ENCODE measurements around the gene STN1.

STN1 gene

DNA sequence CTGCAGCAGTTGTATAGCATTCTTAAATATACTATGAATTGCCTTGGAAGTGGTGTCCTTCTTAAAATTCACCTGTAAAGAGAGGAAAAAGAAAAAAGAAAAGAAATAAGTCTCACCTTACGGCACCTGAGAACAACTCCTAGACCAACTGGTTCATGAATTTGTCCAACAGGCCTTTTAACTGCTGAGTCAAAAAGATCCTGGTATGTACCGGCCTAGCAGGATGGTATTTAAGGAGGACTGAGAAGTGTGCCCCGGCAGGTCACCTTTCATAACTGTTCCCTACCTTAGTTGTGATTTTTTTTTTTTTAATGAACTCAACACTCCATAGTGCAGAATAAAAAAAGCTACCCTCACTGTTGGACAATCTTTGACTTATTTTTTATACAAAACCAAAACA lies 25.8 kb downstream of the STN1 start:
- no peak for DNase-seq

DNA sequence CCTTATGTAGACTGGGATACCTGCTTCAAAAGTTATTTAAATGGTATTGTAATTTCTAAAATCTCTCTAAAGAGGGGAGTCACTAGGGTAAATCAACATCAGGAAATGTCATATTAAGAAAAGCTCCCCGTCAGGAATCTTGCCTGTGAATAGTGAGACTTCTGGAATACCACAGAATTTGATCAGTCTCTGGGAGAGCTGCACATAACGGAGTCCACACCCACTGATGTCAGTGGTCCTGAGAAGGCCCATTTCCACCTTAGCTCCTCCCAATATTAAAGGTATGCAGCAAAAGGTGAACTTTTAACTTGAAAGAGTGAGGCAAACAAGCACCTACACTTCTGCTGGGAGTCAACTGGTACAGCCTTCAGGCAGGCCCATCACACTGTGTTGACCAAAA lies 27.3 kb downstream of the STN1 start:
- no peak for DNase-seq

DNA sequence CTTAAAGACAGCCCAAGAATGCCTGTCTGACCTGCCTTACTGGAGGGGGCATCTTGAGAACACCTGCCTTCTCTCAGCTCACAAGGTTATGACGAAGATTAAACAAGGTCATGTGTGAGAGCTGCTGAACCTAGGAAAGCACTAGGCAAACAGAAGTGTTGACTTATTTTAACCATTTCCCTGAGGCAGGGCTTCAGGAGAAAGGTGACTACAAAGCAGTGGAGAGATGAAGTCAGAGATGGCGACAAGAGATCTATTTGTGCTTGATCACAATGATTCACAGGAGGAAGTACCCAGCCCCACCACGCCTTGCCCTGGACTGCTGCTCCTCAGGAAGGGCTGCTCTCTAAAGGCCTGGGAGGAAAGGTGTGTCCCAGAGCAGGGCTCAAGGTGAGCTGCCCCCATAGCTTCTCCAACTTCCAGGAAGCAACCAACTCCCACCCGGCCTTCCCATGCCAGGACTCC lies 27.8 kb downstream of the STN1 start:
- DNase-seq: no peak

DNA sequence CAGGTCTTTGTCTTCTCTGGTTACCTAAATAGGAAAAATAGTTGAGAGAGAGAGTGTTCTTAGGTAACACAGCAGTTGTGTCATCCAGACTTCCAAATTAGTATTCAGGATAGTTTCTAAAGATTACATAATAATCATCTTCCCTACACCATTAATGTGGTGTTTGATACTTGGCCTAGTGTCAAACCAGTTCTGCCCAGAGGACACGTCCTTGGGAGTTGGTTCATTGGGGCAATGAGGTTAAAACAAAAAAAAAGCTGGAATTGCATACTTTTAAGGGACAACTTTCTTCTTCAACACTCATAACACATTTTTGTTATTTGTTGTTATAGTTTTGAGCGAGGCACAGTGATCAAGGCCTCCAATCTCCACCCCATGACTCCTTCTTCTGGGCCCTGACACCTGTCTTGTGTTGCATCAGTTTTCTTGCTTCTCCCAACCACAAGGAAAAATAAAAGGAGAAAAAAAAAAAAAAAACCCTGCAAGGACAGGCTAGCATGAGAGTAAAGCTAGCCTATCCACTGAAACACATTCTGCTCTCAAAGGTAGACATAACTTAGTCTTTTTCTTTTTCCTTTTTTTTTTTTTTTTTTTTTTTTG lies 28.8 kb downstream of the STN1 start:
- DNase-seq: no peak

DNA sequence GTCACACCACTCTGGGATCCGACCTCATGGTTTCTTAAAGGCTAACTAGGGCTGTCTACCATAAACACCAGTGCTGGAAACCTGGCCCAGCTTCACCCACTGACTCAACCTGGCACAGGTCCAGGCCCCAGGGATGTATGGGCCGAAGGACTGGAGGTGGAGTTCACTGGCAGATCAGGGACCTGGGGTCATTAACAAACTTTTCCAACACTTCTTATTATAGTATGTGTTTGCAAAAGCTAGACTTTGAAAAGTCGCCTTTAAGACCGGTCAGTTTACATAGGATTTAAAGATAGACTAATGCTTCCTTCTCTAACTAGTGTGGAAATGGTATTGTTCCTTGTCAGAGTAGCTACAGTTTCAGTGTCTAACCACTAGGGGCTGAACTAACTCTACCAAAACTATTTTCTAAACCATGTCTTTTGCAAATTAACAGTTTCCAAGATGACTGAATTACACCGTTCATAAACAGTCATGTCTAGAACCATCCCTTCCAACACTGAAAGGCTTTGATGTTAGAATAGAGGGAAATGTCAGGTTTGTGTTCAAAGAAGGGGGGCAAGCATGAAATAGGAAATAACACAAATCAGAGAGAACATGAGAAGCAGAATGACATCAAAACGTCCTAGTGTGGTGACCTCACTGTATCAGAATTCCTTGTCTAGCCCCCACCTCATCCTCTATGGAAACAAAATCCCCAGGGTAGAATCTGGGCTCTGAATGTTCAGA lies 29.7 kb downstream of the STN1 start:
- DNase-seq: peak; percentile 70 to 78

DNA sequence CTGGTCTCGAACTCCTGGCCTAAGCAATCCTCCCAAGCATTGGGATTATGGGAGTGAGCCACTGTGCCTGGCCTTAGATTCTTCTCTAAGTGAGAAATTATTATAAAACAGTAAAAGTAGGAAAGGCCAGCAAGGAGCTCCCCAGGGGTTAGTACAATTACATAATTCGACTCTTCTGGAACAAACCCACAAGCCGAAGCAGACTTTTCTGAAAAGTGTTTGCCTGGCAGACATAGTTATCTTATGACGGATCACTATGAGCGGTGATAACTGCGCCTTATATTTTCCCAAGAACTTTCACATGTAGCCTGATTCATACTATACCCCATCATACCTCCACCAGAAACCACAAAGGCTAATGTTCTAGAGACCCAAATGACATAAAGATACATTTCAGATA lies 32.4 kb downstream of the STN1 start:
- no peak for DNase-seq

DNA sequence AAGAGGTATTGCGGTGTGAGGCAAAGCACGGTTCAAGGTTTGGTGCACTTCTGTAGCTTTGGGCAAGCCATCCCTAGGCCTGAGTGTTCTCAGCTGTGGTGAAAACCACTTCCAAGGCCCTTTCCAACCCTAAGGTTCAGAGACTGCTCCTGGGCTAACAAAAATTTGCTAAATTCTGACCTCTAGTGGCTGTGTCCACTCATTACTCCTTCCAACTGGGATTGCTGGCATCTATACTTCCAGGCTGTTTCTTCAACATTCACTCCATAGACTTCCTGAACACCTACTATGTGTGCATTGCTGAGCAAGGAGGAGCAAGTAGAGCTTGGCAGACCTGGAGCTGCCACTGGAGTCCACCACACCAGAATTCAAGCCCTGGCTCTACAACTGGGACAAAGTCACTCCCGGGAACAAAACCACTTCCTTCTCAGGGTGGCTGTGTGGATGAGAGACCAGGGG lies 33.3 kb downstream of the STN1 start:
- DNase-seq: peak; percentile 26 to 64

DNA sequence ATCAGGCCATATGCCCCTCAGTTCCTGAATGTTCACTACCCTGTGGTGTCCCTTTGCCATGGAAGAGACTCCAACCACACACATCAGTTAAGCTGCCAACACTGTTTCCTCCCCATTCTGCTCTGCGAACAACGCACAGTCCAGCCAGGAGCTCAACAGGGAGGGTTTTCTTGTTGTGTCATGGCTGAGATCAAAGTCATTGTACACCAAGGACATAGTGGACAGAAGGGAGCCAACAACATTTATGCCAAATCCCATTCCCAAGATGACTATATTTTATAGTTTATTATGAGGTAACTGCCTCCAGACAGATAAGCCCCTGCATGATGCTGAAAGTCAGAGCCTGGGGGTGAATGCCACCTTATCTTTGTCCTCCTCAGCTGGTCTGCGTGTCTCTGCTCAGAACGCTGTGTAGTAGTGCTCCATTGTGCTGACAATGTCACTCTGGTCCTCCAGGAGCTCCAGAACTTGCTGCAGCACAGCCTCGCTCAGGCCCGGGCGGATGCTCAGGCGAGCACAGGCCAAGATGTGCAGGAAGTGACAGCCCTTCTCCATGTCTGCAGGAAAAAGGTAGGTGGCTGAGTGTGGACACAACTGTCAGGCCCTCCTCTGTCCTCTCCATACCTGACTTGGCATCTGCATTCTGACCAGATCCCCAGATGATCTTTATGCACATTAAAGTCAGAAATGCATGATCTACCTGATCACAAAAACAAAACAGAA lies 35.5 kb downstream of the STN1 start:
- no peak for DNase-seq

DNA sequence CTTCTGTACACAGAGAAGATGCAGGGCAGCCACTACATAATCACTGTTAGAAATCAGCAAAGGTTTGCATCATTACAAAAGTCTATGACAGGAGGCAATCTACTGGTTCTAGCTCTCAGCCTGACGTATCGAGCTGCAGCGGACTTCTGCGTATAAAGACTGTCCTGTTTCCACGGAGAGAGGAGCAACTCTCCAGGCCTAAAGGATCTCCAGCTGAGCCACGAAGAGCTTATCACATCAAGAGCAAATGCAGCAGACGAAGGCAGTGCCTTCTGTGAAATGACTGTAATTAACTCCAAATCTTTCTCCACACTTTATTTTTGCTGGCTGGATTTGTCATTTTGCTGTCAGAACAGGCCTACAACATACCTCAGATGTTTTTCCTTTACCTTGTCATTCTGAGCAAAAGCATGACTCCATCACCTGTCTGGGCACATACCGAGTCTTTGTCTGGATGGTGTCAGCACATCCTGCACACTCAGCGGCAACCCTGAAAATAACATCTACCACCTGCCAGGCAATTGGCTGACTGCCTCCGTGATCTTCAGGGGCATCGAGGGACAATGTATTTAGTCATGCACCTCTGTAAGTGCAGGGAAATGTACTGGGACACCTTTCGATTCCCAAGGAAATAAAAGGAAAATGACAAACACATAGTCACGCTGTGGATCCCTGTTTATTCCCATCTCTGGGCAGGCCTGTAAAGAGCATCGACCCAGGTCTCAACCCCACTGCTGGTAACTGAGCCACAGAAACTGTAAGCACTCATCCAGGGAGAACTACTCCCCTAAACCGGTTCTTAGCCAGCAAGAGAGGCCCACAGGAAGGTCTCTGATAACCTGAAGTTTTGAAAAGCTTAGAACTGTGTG lies 36.3 kb downstream of the STN1 start:
- no peak for DNase-seq

DNA sequence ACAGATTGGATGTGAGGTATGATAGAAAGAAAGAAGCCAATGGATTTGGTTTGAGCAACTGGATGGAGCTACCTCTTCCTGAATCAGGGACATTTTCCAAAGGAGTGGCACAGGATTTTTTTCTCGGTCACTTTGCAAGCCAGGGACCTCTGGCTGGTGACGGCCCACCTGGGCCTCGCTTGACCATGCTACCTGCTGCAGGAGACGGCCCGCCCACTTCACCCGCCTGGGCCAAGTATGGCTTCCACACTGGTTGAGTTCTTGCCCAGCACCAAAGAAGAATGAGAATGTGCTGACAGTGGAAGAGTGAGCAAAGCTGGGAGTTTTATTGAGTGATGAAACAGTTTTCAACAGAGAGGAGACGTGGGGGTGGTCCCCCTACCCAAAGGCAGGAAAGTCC lies 38.2 kb downstream of the STN1 start:
- no peak for DNase-seq

DNA sequence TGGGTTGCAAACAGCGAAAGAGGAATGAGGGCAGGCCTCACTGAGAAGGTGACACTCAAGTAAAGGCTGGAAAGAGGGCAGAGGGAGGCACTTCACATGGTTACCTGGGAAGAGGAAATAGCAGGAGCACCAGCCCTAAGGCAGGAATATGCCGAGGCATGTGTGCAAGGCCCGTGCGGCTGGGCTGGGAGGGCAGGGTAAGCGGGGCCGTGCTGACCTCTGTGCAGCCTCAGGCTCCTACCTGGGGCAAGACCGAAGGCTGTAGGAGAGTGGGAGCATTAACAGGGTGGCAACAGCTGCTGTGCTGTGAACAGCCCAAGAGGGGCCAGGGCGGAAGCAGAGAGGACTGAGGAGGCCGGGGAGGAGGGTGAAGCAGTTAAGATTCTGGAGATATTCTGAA lies 38.6 kb downstream of the STN1 start:
- DNase-seq: no peak

DNA sequence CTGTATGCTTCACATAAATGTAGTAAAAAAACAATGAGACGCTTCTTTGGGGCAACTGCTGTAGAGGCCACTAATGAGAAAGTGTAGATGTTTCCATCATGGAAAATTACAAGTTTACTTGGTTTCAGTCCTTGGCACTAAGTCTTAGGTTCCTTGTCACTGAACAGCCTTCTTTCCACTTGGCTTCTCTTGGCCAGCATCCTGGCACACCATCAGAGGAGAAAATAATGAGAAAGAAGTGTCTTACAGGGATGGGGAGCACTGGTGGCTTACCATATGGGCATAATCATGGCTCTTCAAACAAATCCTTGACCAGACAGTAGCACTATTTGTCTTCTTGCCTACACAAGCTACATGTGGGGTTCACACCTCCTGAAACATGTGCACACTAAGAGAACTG lies 40.1 kb downstream of the STN1 start:
- DNase-seq: peak in 1 of 2 experiments; percentile 31

DNA sequence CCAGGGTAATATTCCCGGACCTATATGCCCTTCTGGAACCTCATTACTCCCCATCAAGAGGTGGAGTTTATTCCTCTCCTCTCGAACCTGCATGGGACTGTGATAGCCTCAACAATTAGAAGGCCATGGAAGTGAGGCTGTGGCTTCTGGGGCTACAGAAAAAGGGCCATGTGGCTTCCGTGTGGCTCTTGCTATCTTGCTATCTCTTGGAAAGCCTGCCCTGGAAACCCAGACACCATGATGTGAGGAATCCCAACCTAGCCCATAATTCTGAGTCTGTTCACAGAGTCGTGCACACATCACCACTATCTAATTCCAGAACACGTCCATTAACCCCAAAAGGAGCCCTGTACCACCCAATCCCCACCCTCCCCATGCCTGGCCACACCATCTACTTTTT lies 41.8 kb downstream of the STN1 start:
- DNase-seq: no peak

DNA sequence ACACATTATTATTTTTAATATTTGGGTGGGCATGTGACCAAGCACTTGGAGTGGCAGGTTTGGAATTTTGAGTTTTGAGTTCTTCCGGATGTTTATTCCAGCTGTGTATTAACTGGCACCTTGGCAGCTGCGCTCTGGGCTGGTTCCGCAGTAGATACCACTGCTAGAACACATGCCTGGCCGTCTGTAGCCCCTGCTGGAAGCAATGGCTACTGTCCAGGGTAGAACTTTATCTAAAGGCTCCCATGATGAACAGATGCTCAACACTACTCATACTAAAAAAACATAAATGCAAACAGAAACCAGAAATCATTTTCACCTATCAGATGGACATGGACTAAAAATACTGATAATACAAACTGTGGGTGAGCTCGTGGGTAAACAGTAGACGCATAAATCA lies 43.3 kb downstream of the STN1 start:
- DNase-seq: peak in 1 of 2 experiments; percentile 55

DNA sequence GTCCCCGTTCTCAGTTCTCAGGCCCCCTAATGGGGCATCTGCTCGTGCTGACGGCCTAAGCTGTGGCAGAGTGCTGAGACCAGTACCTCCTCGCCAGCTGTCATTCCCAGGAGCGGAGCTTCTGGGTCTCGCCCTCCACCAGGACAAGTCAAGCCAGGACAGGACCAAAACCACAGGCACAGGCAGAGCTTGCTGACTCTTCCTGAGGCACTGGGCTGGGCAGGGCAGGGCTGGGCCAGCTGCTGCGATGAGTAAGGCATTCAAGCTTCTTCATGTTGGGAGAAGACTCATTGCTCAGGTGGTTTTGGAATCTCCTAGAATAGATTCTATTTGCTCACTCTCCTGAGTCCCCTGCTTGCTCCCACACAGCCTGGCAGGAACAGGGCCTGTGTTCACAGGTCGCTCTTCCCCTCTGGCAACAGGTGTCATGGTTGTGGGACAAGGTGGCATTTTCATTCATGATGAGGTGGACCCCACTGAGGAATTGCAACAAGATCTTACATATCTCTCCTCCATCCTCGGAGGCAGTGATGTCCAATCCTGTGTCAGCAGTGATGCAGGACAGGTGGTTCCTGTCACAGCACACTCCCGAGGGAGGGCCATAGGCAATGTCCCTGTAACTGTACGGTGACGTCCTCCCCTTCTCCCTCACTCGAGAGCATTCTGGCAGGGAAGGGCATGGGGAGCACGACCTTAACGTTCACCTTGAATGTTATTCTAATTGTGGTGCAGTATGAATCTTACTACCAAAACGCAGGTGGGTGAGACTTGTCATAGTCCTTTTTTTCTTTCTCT lies 45.6 kb downstream of the STN1 start:
- DNase-seq: no peak

DNA sequence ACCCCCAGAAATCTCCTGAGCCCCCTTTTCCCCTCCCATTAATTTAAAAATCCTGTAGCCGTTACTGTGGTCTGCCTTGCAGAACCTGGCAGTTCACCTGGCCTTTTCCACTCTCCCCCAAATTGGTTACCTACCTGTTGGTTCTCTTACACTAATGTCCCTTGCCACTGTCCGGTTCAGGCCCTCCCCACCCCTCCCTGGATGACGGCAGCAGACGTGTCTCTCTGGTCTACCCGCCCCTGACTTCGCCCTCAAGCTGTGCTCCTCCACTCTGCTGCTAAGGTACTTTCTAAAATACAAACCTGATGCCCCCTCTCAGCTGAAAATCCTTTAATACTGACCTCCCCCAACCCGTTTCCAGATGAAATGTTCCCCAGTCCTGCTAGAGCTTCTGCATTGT lies 47.0 kb downstream of the STN1 start:
- no peak for DNase-seq

DNA sequence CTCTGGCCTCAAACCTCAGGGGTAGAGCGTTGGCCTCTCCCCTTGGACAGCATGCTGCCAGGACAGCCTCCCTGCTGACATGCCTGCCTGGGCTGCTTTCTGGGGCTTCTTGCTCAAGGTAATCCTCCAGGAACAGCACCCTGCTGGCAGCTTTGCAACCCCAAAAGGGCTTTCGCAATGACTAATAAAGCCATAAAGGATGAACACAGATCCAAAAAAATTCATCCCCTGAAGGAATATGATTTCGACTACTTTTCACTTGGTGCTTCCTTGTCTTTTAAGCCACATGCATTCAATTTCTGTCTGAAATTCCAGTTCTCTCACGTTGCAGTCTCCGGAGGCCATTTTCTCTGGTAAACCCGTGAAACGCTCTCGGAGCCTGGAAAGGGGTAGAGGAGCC lies 47.5 kb downstream of the STN1 start:
- DNase-seq: no peak

DNA sequence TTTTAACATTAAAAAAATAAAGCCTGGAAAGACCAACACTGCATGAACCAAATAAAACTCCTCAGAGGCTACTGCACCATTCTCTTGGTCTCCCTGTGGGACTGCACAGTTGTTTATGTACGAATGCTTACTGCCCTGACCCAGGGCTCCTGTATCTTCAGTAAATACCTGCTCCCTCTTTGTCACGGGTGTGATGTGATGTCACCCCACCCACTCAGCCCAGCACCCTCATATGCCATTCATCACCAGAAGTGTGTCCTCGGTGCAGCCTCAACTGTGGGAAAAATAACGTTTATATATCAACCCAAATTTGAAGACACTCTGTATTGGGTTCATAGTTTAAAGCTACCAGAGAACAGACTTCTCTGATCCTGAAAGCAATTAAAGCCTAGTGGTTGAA lies 48.6 kb downstream of the STN1 start:
- no peak for DNase-seq

DNA sequence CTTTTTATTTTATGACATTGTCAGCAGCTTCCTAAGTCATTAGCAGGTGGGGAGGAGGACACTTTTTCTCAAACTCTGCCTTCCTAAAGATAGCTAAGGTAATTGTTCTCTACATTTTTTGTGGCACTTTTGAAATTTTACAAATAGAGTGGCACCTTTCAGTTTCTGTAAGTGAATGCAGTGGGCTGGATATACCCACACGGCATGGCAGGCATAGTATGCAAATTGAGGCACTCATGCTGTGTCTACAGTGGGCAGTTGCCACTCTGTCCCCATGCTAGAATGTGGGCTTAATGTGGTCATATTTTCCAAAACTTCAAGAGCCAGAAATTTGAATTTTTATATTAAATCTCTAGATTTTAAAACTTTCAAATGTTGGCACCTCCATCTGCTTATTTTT lies 49.8 kb downstream of the STN1 start:
- DNase-seq: no peak

DNA sequence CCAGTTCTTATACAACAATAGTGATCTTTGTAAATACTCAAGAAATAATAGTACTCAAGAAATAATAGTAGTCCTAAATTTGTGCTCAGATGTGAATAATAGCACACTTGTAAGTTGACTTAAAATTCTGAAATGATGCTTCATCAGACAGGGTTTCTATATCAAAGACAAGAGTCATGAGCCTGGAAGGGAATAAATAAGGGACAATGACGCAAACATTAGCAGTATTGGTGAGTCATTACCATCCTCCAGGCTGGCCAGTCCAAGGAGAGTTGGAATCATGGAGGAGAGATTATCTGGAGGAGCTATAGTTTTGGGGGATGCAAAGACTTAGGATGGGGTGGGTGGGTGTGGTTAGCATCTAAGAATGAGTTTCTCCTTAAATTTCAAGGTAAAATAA lies 56.5 kb downstream of the STN1 start:
- no peak for DNase-seq

DNA sequence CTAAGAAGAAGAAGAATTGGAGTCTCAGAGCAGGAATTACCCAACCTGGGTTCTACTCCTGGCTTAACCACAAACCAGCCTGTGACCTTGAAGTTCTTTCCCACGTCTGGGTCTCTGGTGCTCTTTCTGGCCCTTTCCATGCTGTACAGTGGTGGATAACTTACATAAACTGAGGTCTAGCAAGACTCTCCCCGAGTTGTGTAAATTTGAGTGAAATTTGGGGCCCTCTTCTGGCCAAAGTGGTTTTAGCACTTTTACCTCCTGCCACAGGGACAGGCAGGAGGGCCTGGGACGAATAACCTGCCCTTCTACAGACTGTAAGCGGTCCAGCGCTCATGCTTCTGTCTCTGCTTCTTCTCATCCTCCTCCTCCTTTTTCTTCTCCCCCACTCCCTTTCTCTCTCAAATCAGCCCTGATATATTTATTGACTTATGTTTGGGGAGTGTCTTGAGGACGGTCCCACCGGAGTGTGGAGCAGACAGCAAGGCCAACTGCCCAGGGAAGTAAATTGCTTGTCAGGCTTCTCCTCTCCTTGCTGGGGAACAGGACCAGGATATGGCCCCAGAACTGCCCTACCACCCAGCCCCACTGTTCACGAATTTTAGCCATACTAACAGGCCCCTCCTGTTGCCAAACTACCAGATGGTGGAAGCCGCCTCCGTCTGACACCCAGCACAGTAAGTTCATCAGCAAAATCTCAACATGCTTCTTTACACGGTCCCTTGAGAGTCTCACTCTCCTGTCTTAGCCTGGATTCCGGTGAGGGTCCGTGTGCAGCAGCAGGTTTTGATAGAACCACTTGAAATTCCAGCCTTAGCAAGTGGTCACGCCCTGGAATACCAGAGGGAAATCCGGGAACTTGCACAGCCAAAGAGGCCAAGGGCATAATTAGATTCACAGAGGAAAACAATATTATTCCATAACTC lies 58.6 kb downstream of the STN1 start:
- DNase-seq: peak; percentile 29 to 66
